ENCODE results near the gene RIMBP2.

The RIMBP2 gene

DNA sequence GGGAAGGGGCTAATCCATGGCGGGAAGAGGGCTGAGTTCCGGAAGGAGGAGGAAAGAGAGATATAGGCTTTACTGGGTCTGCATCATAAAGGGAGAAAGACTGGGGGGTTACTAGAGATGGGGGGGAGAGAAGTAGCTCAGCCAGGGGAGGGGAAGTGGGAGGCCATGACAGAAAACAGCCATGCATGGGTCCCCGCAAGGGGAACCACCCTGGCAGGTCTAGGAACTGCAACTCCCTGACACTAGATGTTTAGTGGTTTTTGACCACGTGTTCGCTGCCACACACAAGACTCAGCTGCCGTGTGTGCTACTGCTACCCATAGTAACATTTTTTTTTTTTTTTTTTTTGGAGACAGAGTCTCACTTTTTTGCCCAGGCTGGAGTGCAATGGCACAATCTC is 145.0 kb downstream of the RIMBP2 start:
- DNase-seq (ENCODE audit: low read depth, low spot score): no peak
- POLR2A ChIA-PET: no interaction called here
- TF ChIP-seq, protein P1, sequence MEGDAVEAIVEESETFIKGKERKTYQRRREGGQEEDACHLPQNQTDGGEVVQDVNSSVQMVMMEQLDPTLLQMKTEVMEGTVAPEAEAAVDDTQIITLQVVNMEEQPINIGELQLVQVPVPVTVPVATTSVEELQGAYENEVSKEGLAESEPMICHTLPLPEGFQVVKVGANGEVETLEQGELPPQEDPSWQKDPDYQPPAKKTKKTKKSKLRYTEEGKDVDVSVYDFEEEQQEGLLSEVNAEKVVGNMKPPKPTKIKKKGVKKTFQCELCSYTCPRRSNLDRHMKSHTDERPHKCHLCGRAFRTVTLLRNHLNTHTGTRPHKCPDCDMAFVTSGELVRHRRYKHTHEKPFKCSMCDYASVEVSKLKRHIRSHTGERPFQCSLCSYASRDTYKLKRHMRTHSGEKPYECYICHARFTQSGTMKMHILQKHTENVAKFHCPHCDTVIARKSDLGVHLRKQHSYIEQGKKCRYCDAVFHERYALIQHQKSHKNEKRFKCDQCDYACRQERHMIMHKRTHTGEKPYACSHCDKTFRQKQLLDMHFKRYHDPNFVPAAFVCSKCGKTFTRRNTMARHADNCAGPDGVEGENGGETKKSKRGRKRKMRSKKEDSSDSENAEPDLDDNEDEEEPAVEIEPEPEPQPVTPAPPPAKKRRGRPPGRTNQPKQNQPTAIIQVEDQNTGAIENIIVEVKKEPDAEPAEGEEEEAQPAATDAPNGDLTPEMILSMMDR (IDR thresholded peaks at IDR 0.05; ENCODE audit: insufficient read depth, low read length, missing control alignments): no peak

DNA sequence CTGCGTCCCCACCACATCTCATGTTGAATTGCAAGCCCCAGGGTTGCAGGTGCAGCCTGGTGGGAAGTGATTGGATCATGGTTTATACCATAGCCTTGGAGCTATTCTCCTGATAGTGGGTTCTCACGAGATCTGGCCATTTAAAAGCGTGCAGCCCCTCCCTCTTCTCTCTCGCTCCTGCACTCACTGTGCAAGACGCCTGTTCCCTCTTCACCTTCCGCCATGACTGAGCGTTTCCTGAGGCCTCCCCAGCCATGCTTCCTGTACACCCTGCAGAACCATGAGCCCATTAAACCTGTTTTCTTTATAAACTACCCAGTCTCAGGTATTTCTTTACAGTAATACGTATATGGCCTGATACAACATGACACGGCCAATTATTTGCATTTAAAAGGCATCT is 146.6 kb downstream of the RIMBP2 start:
- TF ChIP-seq, protein P1 (IDR thresholded peaks at IDR 0.05; ENCODE audit: insufficient read depth, low read length, missing control alignments): no peak
- no peak overlapping the region for H3K4me3 ChIP-seq (ENCODE audit: low read depth, low read length)
- CTCF ChIA-PET: no interaction called here
- POLR2A ChIA-PET: no interaction called here
- no peak for DNase-seq (ENCODE audit: low read depth, low spot score)

More for the DNA sequence above, 145.0 kb downstream of the RIMBP2 start:
- CTCF ChIA-PET: no interaction called here
- H3K4me3 ChIP-seq (ENCODE audit: low read depth, low read length): no peak overlapping the region

DNA sequence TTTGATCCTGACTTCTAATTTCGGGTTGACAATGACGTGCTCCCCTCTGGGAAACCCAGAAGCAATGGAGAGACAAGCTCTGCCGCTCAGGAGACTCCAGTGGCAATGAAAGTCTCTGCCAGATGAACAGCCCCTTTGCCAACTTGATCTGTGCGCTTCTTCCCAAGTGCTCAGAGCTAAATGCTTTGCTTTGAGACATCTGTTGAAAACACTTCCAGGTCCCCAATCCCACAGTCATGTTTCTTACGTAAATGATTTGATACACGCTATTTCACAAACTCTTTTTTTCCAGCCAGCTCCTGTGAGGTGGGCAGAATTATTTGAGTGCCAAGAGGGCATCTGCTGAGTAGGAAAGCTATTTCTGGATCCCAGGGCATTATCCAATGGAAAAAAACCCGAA is 147.6 kb downstream of the RIMBP2 start:
- no peak for DNase-seq (ENCODE audit: low read depth, low spot score)
- no peak overlapping the region for H3K4me3 ChIP-seq (ENCODE audit: low read depth, low read length)
- ChIA-PET POLR2A (no interaction called here), CTCF (no interaction called here)
- TF ChIP-seq, protein P1 (IDR thresholded peaks at IDR 0.05; ENCODE audit: insufficient read depth, low read length, missing control alignments): no peak

GRCh38 chr12:130568041-130568440 is 148.1 kb downstream of the RIMBP2 start:
- ChIA-PET CTCF (no interaction called here), POLR2A (no interaction called here)

GRCh38 chr12:130566446-130567155 is 149.5 kb downstream of the RIMBP2 start:
- ChIA-PET POLR2A (no interaction called here), CTCF (no interaction called here)
- no peak for DNase-seq (ENCODE audit: low read depth, low spot score)
- no peak overlapping the region for H3K4me3 ChIP-seq (ENCODE audit: low read depth, low read length)
- TF ChIP-seq, protein P1 (IDR thresholded peaks at IDR 0.05; ENCODE audit: insufficient read depth, low read length, missing control alignments): no peak

More at GRCh38 chr12:130568041-130568440, 148.1 kb downstream of the RIMBP2 start:
- TF ChIP-seq, protein P1 (IDR thresholded peaks at IDR 0.05; ENCODE audit: insufficient read depth, low read length, missing control alignments): no peak
- no peak overlapping the region for H3K4me3 ChIP-seq (ENCODE audit: low read depth, low read length)
- no peak for DNase-seq (ENCODE audit: low read depth, low spot score)

GRCh38 chr12:130565189-130565588 is 150.9 kb downstream of the RIMBP2 start:
- H3K4me3 ChIP-seq (ENCODE audit: low read depth, low read length): no peak overlapping the region
- TF ChIP-seq, protein P1 (IDR thresholded peaks at IDR 0.05; ENCODE audit: insufficient read depth, low read length, missing control alignments): no peak
- CTCF ChIA-PET: no interaction called here
- POLR2A ChIA-PET: no interaction called here
- DNase-seq (ENCODE audit: low read depth, low spot score): no peak

Measured in AG04449 (cell line).